IMR-90 (cell line): ENCODE data around the gene RPS6KA6. TPM values are rescaled to one million over a fixed set of nuclear protein-coding genes. Genes with fewer than 3 reads are reported as not detected.

ENCODE experiments used
- ATAC-seq: fragments of 200-7000 bp; cut with Tn5 transposase; 2 replicates; pipeline ENCODE4 v1.9.1; 2020; ENCODE audit warnings: low read depth, mild to moderate bottlenecking, moderate library complexity
- BruUV-seq: library from RNA; stranded (reverse); fragments of 400-500 nt; replicated peaks from 2 replicates; lab custom pipeline; 2021; lab: Mats Ljungman, UMichigan
- CTCF ChIA-PET: fragments of 300-600 bp; formaldehyde crosslinking; extraction: SDS; loops from one replicate; lab custom pipeline; 2021; ENCODE audit warnings: antibody characterized with exemption; lab: Yijun Ruan, JAX
- POLR2A ChIA-PET: fragments of 300-600 bp; sonication (Branson Sonifier 250); formaldehyde crosslinking; loops from one replicate; lab custom pipeline; 2022; ENCODE audit warnings: antibody characterized with exemption; ENCODE audit not compliant: unreplicated experiment; lab: Charles Lee
- DNase-seq: peaks from one replicate; pipeline ENCODE4 v3.0.0; 2013
- H2AFZ ChIP-seq: replicated peaks from 2 replicates; pipeline ENCODE3; 2013; ENCODE audit warnings: low read length, mild to moderate bottlenecking; ENCODE audit not compliant: poor library complexity
- H2AK5ac ChIP-seq: 2 replicates; pipeline ENCODE4 v1.6.1; 2013; ENCODE audit warnings: low read depth, low read length, inconsistent platforms
- H2AK9ac ChIP-seq: replicated peaks from 2 replicates; pipeline ENCODE3; 2013; ENCODE audit warnings: mild to moderate bottlenecking, low read depth, low read length, moderate library complexity; ENCODE audit not compliant: poor library complexity
- H2BK120ac ChIP-seq: 2 replicates; pipeline ENCODE4 v1.6.1; 2013; ENCODE audit warnings: low read depth, low read length, inconsistent platforms
- H2BK15ac ChIP-seq: 3 replicates; pipeline ENCODE4 v1.6.1; 2013; ENCODE audit warnings: low read depth, low read length, inconsistent platforms
- H2BK20ac ChIP-seq: 2 replicates; pipeline ENCODE4 v1.6.1; 2013; ENCODE audit warnings: low read depth, mild to moderate bottlenecking, inconsistent platforms, low read length, moderate library complexity
- H2BK5ac ChIP-seq: 2 replicates; pipeline ENCODE4 v1.6.1; 2013; ENCODE audit warnings: mild to moderate bottlenecking, low read depth, low read length, inconsistent platforms; ENCODE audit not compliant: poor library complexity, severe bottlenecking
- H3K14ac ChIP-seq: replicated peaks from 2 replicates; pipeline ENCODE4 v1.6.1; 2013; ENCODE audit warnings: low read depth, low read length, inconsistent platforms
- H3K18ac ChIP-seq: 2 replicates; pipeline ENCODE4 v1.6.1; 2013; ENCODE audit warnings: low read depth, low read length, control low read depth
- H3K23ac ChIP-seq: 2 replicates; pipeline ENCODE4 v1.6.1; 2013; ENCODE audit warnings: low read depth, low read length, inconsistent platforms
- H3K27ac ChIP-seq: 2 replicates; pipeline ENCODE4 v1.5.1; 2013; ENCODE audit warnings: mild to moderate bottlenecking, control low read depth, low read length; ENCODE audit not compliant: insufficient read depth
- H3K27me3 ChIP-seq: 2 replicates; pipeline ENCODE4 v1.6.1; 2013; ENCODE audit warnings: low read length; ENCODE audit not compliant: control insufficient read depth, insufficient read depth
- H3K36me3 ChIP-seq: 2 replicates; pipeline ENCODE4 v1.6.1; 2013; ENCODE audit warnings: low read length, mixed read lengths; ENCODE audit not compliant: control insufficient read depth, insufficient read depth
- H3K4ac ChIP-seq: 2 replicates; pipeline ENCODE4 v1.6.1; 2013; ENCODE audit warnings: low read depth, low read length, inconsistent platforms
- H3K4me1 ChIP-seq: 2 replicates; pipeline ENCODE4 v1.6.1; 2013; ENCODE audit warnings: low read length, mixed read lengths; ENCODE audit not compliant: control insufficient read depth, insufficient read depth
- H3K4me2 ChIP-seq: 2 replicates; pipeline ENCODE4 v1.6.1; 2013; ENCODE audit warnings: low read depth, mild to moderate bottlenecking, control low read depth, low read length, moderate library complexity
- H3K4me3 ChIP-seq: 2 replicates; pipeline ENCODE4 v1.5.1; 2013; ENCODE audit warnings: low read depth, mild to moderate bottlenecking, control low read depth, low read length, moderate library complexity; ENCODE audit not compliant: insufficient read depth
- H3K56ac ChIP-seq: 2 replicates; pipeline ENCODE4 v1.6.1; 2013; ENCODE audit warnings: low read length, inconsistent platforms; ENCODE audit not compliant: insufficient read depth; ENCODE audit errors: extremely low read depth
- H3K79me1 ChIP-seq, 2 experiments: 2 replicates each; pipeline ENCODE4 v1.6.1; 2013; ENCODE audit warnings: low read length in 2 of 2, inconsistent platforms in 1 of 2, low read depth in 1 of 2
- H3K9ac ChIP-seq: 2 replicates; pipeline ENCODE4 v1.6.1; 2013; ENCODE audit warnings: low read depth, low read length, control low read depth
- H3K9me1 ChIP-seq: 2 replicates; pipeline ENCODE4 v1.6.1; 2013; ENCODE audit warnings: low read length, inconsistent platforms; ENCODE audit not compliant: insufficient read depth
- H3K9me3 ChIP-seq: 2 replicates; pipeline ENCODE4 v1.6.1; 2013; ENCODE audit warnings: low read length; ENCODE audit not compliant: control insufficient read depth, insufficient read depth
- H4K20me1 ChIP-seq: 2 replicates; pipeline ENCODE4 v1.6.1; 2013; ENCODE audit warnings: low read length, inconsistent platforms; ENCODE audit not compliant: insufficient read depth
- H4K5ac ChIP-seq: 2 replicates; pipeline ENCODE4 v1.6.1; 2013; ENCODE audit warnings: mild to moderate bottlenecking, low read depth, low read length, control low read depth
- H4K8ac ChIP-seq, 2 experiments: 2 replicates each; pipeline ENCODE4 v1.6.1; 2013; ENCODE audit warnings: low read depth in 2 of 2, low read length in 2 of 2, control low read depth in 1 of 2, inconsistent platforms in 1 of 2
- H4K91ac ChIP-seq: 2 replicates; pipeline ENCODE4 v1.6.1; 2013; ENCODE audit warnings: low read depth, low read length, inconsistent platforms; ENCODE audit not compliant: insufficient read depth
- BHLHE40 ChIP-seq: fragments of 150-350 bp; IDR thresholded peaks from 2 replicates; pipeline ENCODE4 v1.6.1; 2016; ENCODE audit warnings: mild to moderate bottlenecking, low read depth, low read length
- CEBPB ChIP-seq: IDR thresholded peaks from 2 replicates; pipeline ENCODE4 v1.6.1; 2012; ENCODE audit warnings: low read depth, low read length, improper control_type of control experiment
- MAZ ChIP-seq: IDR thresholded peaks from 2 replicates; pipeline ENCODE4 v1.6.1; 2012; ENCODE audit warnings: low read depth, mild to moderate bottlenecking, low read length, improper control_type of control experiment, moderate library complexity, borderline replicate concordance
- MXI1 ChIP-seq: IDR thresholded peaks from 2 replicates; pipeline ENCODE4 v1.6.1; 2012; ENCODE audit warnings: low read depth, mild to moderate bottlenecking, low read length, moderate library complexity, borderline replicate concordance
- RCOR1 ChIP-seq: IDR thresholded peaks from 2 replicates; pipeline ENCODE4 v1.6.1; 2012; ENCODE audit warnings: mild to moderate bottlenecking, low read length, improper control_type of control experiment; ENCODE audit not compliant: insufficient replicate concordance
- RFX5 ChIP-seq: IDR thresholded peaks from 2 replicates; pipeline ENCODE4 v1.8.0; 2012; ENCODE audit warnings: low read depth, mild to moderate bottlenecking, low read length, moderate library complexity
- SMC3 ChIP-seq: fragments of 150-350 bp; IDR thresholded peaks from 2 replicates; pipeline ENCODE4 v1.6.1; 2016; ENCODE audit warnings: low read depth, mild to moderate bottlenecking, antibody characterized with exemption, low read length, moderate library complexity
- USF2 ChIP-seq: fragments of 150-350 bp; IDR thresholded peaks from 2 replicates; pipeline ENCODE4 v1.6.1; 2017; ENCODE audit warnings: mild to moderate bottlenecking, antibody characterized with exemption, low read length, low read depth
- WGBS, 2 experiments: methylation state at CpG; one replicate each; pipeline versions ENCODE4 v1.1.5 to v1.1.7; 2013; ENCODE audit warnings: missing lambda C conversion rate in 2 of 2; ENCODE audit not compliant: insufficient read length in 1 of 2; ENCODE audit errors: extremely low coverage in 2 of 2; 5-methylcytosine and 5-hydroxymethylcytosine counted together
- dilution Hi-C: fragments of 300-500 bp; cut with HindIII; formaldehyde crosslinking; loops from one replicate; pipeline ENCODE4 v1.14.3; 2018; ENCODE audit warnings: low sequenced_read_pairs; ENCODE audit not compliant: unreplicated experiment
- in situ Hi-C: fragments of 300-500 bp; cut with MboI; formaldehyde crosslinking; loops from 3 replicates; pipeline ENCODE4 v1.14.3; 2019; ENCODE audit warnings: low sequenced_read_pairs, inconsistent platforms, mixed read lengths
- intact Hi-C: fragments of 100-400 bp; cut with micrococcal nuclease; formaldehyde crosslinking; loops from 2 replicates; pipeline ENCODE4 v1.10.0; 2022
- polyA plus RNA-seq, 3 experiments: library from polyadenylated mRNA; depleted of rRNA; stranded (reverse); fragments of >200 nt; gene quantifications; 2 replicates each; pipeline ENCODE4 v1.2.3, GENCODE V29; 2012; ENCODE audit warnings: low replicate concordance in 1 of 3
- total RNA-seq: library from RNA; depleted of rRNA; stranded (reverse); fragments of >200 nt; gene quantifications from 2 replicates; pipeline ENCODE4 v1.2.3, GENCODE V29; 2012
- TF ChIP-seq, protein P1 (sequence below): fragments of 150-350 bp; IDR thresholded peaks from 2 replicates; pipeline ENCODE4 v1.6.1; 2016; ENCODE audit warnings: low read depth, mild to moderate bottlenecking, low read length, moderate library complexity, borderline replicate concordance

Gene RPS6KA6
- total and polyA plus RNA-seq, 2 of the 4 experiments (the other 2 are of a cell fraction): 3.6 to 6.8 TPM

GRCh38 chrX:84133023-84133422 lies 55.0 kb downstream of the RPS6KA6 start:
- H4K8ac ChIP-seq: no peak overlapping the region
- ChIA-PET POLR2A (no interaction called here), CTCF (no interaction called here)
- H3K9me1 ChIP-seq: no peaks in the 10 kb centered on the region
- no peak overlapping the region for H3K18ac ChIP-seq
- no peak overlapping the region for H3K4me2 ChIP-seq
- DNase-seq (peak; percentile 21), ATAC-seq (0 out of 2 replicates have a peak, but pooled peaks have one; percentile 53)
- no peak overlapping the region for H2BK15ac ChIP-seq
- no peak overlapping the region for H3K9ac ChIP-seq
- no peak overlapping the region for H2BK20ac ChIP-seq
- H4K91ac ChIP-seq: no peak overlapping the region
- BruUV-seq: no TSS peak
- no peak overlapping the region for H4K5ac ChIP-seq
- no peaks in the 10 kb centered on the region for H3K27me3 ChIP-seq
- no peak overlapping the region for H3K27ac ChIP-seq
- H3K79me1 ChIP-seq: no peaks in the 10 kb centered on the region
- no peak overlapping the region for H2AK9ac ChIP-seq
- no peaks in the 10 kb centered on the region for H3K4me1 ChIP-seq
- no peak overlapping the region for H3K4ac ChIP-seq
- H3K23ac ChIP-seq: no peak overlapping the region
- dilution Hi-C loops: no loop called here
- no peak overlapping the region for H2BK120ac ChIP-seq
- H4K20me1 ChIP-seq: no peaks in the 10 kb centered on the region
- H2AK5ac ChIP-seq: no peak overlapping the region
- H3K9me3 ChIP-seq: no peaks in the 10 kb centered on the region
- no peak overlapping the region for H2AFZ ChIP-seq
- in situ Hi-C loops: no loop called here
- TF ChIP-seq, protein P1, sequence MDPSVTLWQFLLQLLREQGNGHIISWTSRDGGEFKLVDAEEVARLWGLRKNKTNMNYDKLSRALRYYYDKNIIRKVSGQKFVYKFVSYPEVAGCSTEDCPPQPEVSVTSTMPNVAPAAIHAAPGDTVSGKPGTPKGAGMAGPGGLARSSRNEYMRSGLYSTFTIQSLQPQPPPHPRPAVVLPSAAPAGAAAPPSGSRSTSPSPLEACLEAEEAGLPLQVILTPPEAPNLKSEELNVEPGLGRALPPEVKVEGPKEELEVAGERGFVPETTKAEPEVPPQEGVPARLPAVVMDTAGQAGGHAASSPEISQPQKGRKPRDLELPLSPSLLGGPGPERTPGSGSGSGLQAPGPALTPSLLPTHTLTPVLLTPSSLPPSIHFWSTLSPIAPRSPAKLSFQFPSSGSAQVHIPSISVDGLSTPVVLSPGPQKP: no peak
- TF ChIP-seq RCOR1 (no peak), CEBPB (no peak), MAZ (no peak), SMC3 (no peak), BHLHE40 (no peak), USF2 (no peak), RFX5 (no peak), MXI1 (no peak)
- H3K36me3 ChIP-seq: no peaks in the 10 kb centered on the region
- H3K14ac ChIP-seq: no peak overlapping the region
- WGBS, 2 experiments: no CpG with 5 or more reads among the region's 2 CpGs
- no peak overlapping the region for H3K4me3 ChIP-seq
- no peak overlapping the region for H3K56ac ChIP-seq
- intact Hi-C loops: no loop called here
- H2BK5ac ChIP-seq: no peak overlapping the region
